T-cell (primary cell): ENCODE data around the gene CD300C. TPM values are rescaled to one million over a fixed set of nuclear protein-coding genes. Genes with fewer than 3 reads are reported as not detected.
A peak's percentile ranks its signal among the peaks of the same experiment; 100 is the strongest.
"Not testable (repeated sequence)": the region's sequence is repeated elsewhere in the genome, so short reads cannot be mapped to it uniquely, and the experiment has no call there.

Experiments used
- ATAC-seq, 4 experiments: fragments of 200-7000 bp in 3 of 4; fragments of 150-1000 bp in 1 of 4; cut with Tn5 transposase; replicated peaks in 1 of 4; 1 replicate in 3 of 4; 2 replicates in 1 of 4; pipeline ENCODE4 v1.10.0; 2021; ENCODE audit warnings: moderate library complexity in 3 of 4, mild to moderate bottlenecking in 2 of 4, moderate number of reproducible peaks in 1 of 4
- CTCF ChIA-PET, 2 donors: fragments of 300-600 bp; sonication (Branson Sonifier 250); formaldehyde crosslinking; loops; one replicate each; lab custom pipeline; 2022; ENCODE audit warnings: antibody characterized with exemption in 2 of 2; lab: Charles Lee
- POLR2A ChIA-PET, 2 donors: fragments of 300-600 bp; sonication (Branson Sonifier 250); formaldehyde crosslinking; loops; one replicate each; lab custom pipeline; 2022; ENCODE audit warnings: antibody characterized with exemption in 2 of 2; lab: Charles Lee
- DNase-seq, 35 experiments: peaks; one replicate each; pipeline versions ENCODE4 v3.0.0 to v3.0.0-alpha.2; 2013 to 2023
- H3K27ac ChIP-seq: one replicate; pipeline ENCODE4 v1.5.1; 2013; ENCODE audit warnings: low read length
- H3K27me3 ChIP-seq, 2 experiments: replicated peaks in 1 of 2; 1 replicate in 1 of 2; 2 replicates in 1 of 2; pipeline versions ENCODE4 v1.6.1 to v1.7.0; 2013; ENCODE audit warnings: low read length in 1 of 2, mixed read lengths in 1 of 2; ENCODE audit not compliant: control insufficient read depth in 2 of 2, insufficient read depth in 2 of 2; ENCODE audit errors: extremely low read depth in 1 of 2
- H3K36me3 ChIP-seq, 2 donors: 1 replicate in 1 of 2; 2 replicates in 1 of 2; pipeline versions ENCODE4 v1.6.1 to v1.7.0; 2013; ENCODE audit warnings: low read length in 1 of 2; ENCODE audit not compliant: control insufficient read depth in 2 of 2, insufficient read depth in 1 of 2; ENCODE audit errors: extremely low read depth in 1 of 2
- H3K4me1 ChIP-seq, 2 experiments: 1 replicate in 1 of 2; 2 replicates in 1 of 2; pipeline versions ENCODE4 v1.6.1 to v1.7.0; 2013; ENCODE audit warnings: low read length in 2 of 2, mixed read lengths in 1 of 2; ENCODE audit not compliant: insufficient read depth in 2 of 2, control insufficient read depth in 1 of 2; ENCODE audit errors: extremely low read depth in 1 of 2
- H3K4me3 ChIP-seq, 2 donors: 1 replicate in 1 of 2; 2 replicates in 1 of 2; pipeline versions ENCODE4 v1.5.1 to v1.7.0; 2013; ENCODE audit warnings: mild to moderate bottlenecking in 2 of 2, low read length in 1 of 2, moderate library complexity in 1 of 2; ENCODE audit not compliant: control insufficient read depth in 1 of 2; ENCODE audit errors: extremely low read depth in 1 of 2
- H3K9me3 ChIP-seq: 2 replicates; pipeline ENCODE4 v1.7.0; 2013
- H3K27ac Mint-ChIP-seq, 2 donors: one replicate each; pipeline ENCODE4 v1.8.0; 2020 to 2021; ENCODE audit warnings: mild to moderate bottlenecking in 2 of 2, mixed read lengths in 2 of 2
- H3K27me3 Mint-ChIP-seq, 2 donors: one replicate each; pipeline ENCODE4 v1.8.0; 2021 to 2022; ENCODE audit warnings: mixed read lengths in 2 of 2
- H3K36me3 Mint-ChIP-seq: one replicate; pipeline ENCODE4 v1.8.0; 2021; ENCODE audit warnings: mixed read lengths
- H3K4me1 Mint-ChIP-seq, 3 donors: one replicate each; pipeline ENCODE4 v1.8.0; 2020 to 2022; ENCODE audit warnings: mixed read lengths in 3 of 3, mild to moderate bottlenecking in 1 of 3
- H3K4me3 Mint-ChIP-seq, 3 donors: one replicate each; pipeline ENCODE4 v1.8.0; 2020 to 2022; ENCODE audit warnings: mild to moderate bottlenecking in 3 of 3, mixed read lengths in 3 of 3, moderate library complexity in 3 of 3
- H3K9me3 Mint-ChIP-seq, 3 donors: one replicate each; pipeline ENCODE4 v1.8.0; 2020 to 2022; ENCODE audit warnings: mixed read lengths in 3 of 3
- WGBS: methylation state at CpG from one replicate; pipeline ENCODE4 v1.1.5; 2013; ENCODE audit warnings: missing lambda C conversion rate; ENCODE audit not compliant: insufficient coverage; 5-methylcytosine and 5-hydroxymethylcytosine counted together
- total RNA-seq, 35 experiments: library from RNA in 6 of 35; stranded (reverse) in 6 of 35; fragments of 120-200 nt in 1 of 35; gene quantifications; one replicate each; pipeline versions ENCODE4 v1.2.1 to v1.2.4 and lab custom pipeline; 2013 to 2026

CD300C gene
- total RNA-seq, 5 donors from 2014 or later (not counting 1 experiment from before 2014, with no cell fraction given): 0.18 TPM; not detected in 4

DNA sequence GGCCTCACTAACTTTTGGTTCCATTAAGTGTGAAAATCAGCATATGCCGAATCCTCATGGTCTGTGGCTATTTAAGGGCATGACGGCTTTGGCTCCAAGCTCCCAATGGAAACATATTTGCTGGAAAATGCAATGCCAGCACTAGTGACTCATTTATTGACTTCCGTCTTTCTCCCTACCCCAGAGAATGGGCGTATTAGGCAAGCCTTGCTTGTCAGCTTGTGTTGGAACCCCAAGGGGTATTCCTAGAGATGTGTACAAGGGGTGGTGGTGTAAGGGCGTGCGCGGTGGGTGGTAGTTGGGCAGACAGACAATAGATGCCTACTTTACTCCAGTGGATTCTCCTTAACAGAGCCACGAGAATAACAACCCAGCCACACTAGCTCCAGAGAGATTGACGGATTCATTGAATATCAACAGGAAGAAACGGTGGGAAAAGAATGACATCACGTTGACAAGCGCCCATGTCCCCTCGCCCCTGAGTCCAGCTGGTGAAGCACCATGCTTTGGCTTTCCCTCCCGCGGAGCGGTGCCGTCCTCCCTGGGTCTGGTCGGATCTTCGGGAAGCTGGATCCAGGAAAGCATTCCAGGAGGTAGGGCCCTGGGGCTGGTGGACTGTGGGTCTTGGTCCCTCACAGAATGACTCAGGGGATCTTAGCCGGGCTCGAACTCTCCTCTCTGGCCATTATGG is 25.0 kb downstream of the CD300C start:
- WGBS: 93% methylated on average over 13 of the region's 21 CpGs
- H3K36me3 Mint-ChIP-seq: no peaks in the 10 kb centered on the region
- no peak overlapping the region for H3K27ac Mint-ChIP-seq
- H3K27me3 ChIP-seq: peaks cover 0 to 58% of the 10 kb centered on the region in 2 experiments
- POLR2A ChIA-PET: no interaction called here
- ATAC-seq (no peak), DNase-seq (no peak)
- H3K9me3 Mint-ChIP-seq: peaks cover 0 to 13% (median 9%) of the 10 kb centered on the region in 3 donors
- H3K4me3 ChIP-seq: no peak overlapping the region
- no peaks in the 10 kb centered on the region for H3K9me3 ChIP-seq
- H3K4me3 Mint-ChIP-seq: no peak overlapping the region
- H3K36me3 ChIP-seq: no peaks in the 10 kb centered on the region
- no peak overlapping the region for H3K27ac ChIP-seq
- peaks cover 0 to 9% (median 0%) of the 10 kb centered on the region in 3 donors for H3K4me1 Mint-ChIP-seq
- peaks cover 0 to 10% of the 10 kb centered on the region in 2 experiments for H3K4me1 ChIP-seq
- CTCF ChIA-PET: no interaction called here
- H3K27me3 Mint-ChIP-seq: peaks cover 37 to 48% of the 10 kb centered on the region in 2 donors

GRCh38 chr17:74520016-74520434 is 25.9 kb downstream of the CD300C start:
- H3K36me3 ChIP-seq: no peaks in the 10 kb centered on the region
- H3K4me1 ChIP-seq: peaks cover 0 to 10% of the 10 kb centered on the region in 2 experiments
- no peak overlapping the region for H3K4me3 ChIP-seq
- CTCF ChIA-PET: no interaction called here
- POLR2A ChIA-PET: no interaction called here
- Mint-ChIP-seq H3K27ac (no peak overlapping the region), H3K9me3 (peaks cover 0 to 13% (median 9%) of the 10 kb centered on the region in 3 donors), H3K27me3 (peaks cover 36 to 48% of the 10 kb centered on the region in 2 donors), H3K4me1 (peaks cover 0 to 9% (median 0%) of the 10 kb centered on the region in 3 donors), H3K4me3 (no peak overlapping the region), H3K36me3 (no peaks in the 10 kb centered on the region)
- H3K27ac ChIP-seq: no peak overlapping the region
- DNase-seq (peak in 1 of 35 experiments; percentile 35), ATAC-seq (no peak)
- no peaks in the 10 kb centered on the region for H3K9me3 ChIP-seq
- peaks cover 0 to 49% of the 10 kb centered on the region in 2 experiments for H3K27me3 ChIP-seq
- 17% methylated on average over 1 of the region's 3 CpGs for WGBS

- H3K27ac Mint-ChIP-seq, ATAC-seq, H3K9me3 ChIP-seq, H3K4me3 Mint-ChIP-seq, H3K27ac ChIP-seq, DNase-seq, POLR2A ChIA-PET, H3K36me3 ChIP-seq, H3K4me3 ChIP-seq, H3K4me1 ChIP-seq, H3K36me3 Mint-ChIP-seq: not testable (repeated sequence)
- H3K27me3 ChIP-seq: peaks cover 0 to 36% of the 10 kb centered on the region in 2 experiments
- peaks cover 34 to 45% of the 10 kb centered on the region in 2 donors for H3K27me3 Mint-ChIP-seq
- WGBS: no CpG with 5 or more reads among the region's 6 CpGs
- CTCF ChIA-PET: interaction anchor here in 1 of 2 donors (0.7 kb wide), 1 partner anchor 7 kb away, joined by 3 read pairs; no protein-coding TSS in a partner anchor
- peaks cover 0 to 11% (median 9%) of the 10 kb centered on the region in 3 donors for H3K4me1 Mint-ChIP-seq
- peaks cover 11 to 24% (median 20%) of the 10 kb centered on the region in 3 donors for H3K9me3 Mint-ChIP-seq
Observed at GRCh38 chr17:74518413-74518981, 27.4 kb downstream of the CD300C start.

DNA sequence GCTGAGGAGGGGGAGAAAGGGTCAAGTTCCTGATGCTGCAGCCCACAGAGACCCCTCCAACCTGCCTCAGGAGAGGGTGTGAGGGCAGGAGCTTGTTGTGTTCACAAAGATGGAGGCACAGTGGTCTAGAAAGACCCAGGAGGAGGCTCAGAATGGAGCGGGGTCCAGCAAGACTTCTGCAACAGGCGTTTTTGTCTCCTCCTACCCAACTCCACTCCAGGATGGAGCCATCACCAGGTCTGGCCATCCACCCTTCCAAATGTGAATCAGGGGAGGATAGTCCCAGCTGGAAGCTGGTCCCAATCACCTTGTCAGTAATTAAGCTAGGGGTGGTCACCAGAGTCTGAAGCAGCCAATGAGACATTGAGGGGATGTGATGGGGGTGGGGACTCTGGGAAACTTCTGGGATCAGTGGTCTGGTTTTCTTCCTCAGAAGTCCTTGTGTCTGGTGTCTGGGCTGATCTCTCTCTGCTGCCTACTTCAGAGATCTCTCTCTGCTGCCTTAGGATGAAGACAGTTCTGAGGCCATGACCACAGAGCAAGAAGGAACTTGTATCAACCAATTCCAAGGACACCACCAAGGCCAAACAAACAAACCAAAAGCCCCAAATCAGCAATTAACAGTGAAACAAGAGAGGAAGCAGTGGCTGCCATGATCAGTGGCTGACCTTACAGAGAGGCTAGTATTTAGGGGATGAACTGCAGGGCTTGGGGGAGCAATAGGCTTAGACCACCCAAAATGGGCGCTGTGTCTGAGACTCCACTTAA is 29.2 kb downstream of the CD300C start:
- ChIA-PET CTCF (interaction anchor here in 1 of 2 donors (0.6 kb wide), 1 partner anchor 138 kb away, joined by 3 read pairs; no protein-coding TSS in a partner anchor), POLR2A (no interaction called here)
- peaks cover 0 to 6% of the 10 kb centered on the region in 2 experiments for H3K4me1 ChIP-seq
- ATAC-seq: no peak
- Mint-ChIP-seq H3K27ac (no peak overlapping the region), H3K27me3 (peaks cover 21 to 38% of the 10 kb centered on the region in 2 donors), H3K4me3 (no peak overlapping the region), H3K9me3 (peaks cover 11 to 21% (median 20%) of the 10 kb centered on the region in 3 donors), H3K4me1 (peaks cover 0 to 14% (median 9%) of the 10 kb centered on the region in 3 donors), H3K36me3 (no peaks in the 10 kb centered on the region)
- no peak overlapping the region for H3K4me3 ChIP-seq
- H3K36me3 ChIP-seq: no peaks in the 10 kb centered on the region
- DNase-seq: no peak
- no CpG with 5 or more reads among the region's 3 CpGs for WGBS
- H3K9me3 ChIP-seq: no peaks in the 10 kb centered on the region
- peaks cover 0 to 30% of the 10 kb centered on the region in 2 experiments for H3K27me3 ChIP-seq
- no peak overlapping the region for H3K27ac ChIP-seq

DNA sequence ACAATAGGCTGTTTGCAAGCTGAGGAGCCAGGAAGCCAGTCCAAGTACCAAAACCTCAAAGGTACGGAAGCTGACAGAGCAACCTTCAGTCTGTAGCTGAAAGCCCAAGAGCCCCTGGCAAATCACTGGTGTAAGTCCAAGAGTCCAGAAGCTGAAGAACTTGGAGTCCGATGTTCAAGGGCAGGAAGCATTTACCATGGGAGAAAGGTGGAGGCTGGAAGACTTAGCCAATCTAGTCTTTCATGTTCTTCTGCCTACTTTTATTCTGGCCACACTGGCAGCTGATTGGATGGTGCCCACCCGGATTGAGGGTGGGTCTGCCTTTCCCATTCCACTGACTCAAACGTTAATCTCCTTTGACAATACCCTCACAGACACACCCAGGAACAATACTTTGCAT is 30.0 kb downstream of the CD300C start:
- Histone ChIP-seq H3K27me3 (peaks cover 0 to 22% of the 10 kb centered on the region in 2 experiments), H3K36me3 (no peaks in the 10 kb centered on the region), H3K4me3 (no peak overlapping the region), H3K4me1 (no peaks in the 10 kb centered on the region), H3K27ac (no peak overlapping the region), H3K9me3 (no peaks in the 10 kb centered on the region)
- no peaks in the 10 kb centered on the region for H3K36me3 Mint-ChIP-seq
- ChIA-PET CTCF (no interaction called here), POLR2A (no interaction called here)
- peaks cover 0 to 9% (median 8%) of the 10 kb centered on the region in 3 donors for H3K4me1 Mint-ChIP-seq
- H3K27ac Mint-ChIP-seq: no peak overlapping the region
- no peak overlapping the region for H3K4me3 Mint-ChIP-seq
- peaks cover 24 to 34% of the 10 kb centered on the region in 2 donors for H3K27me3 Mint-ChIP-seq
- WGBS: 58% methylated on average over 2 of the region's 4 CpGs
- H3K9me3 Mint-ChIP-seq: peaks cover 11 to 21% (median 20%) of the 10 kb centered on the region in 3 donors
- ATAC-seq (no peak), DNase-seq (no peak)
